Measurements from ENCODE around the gene PRAME. TPM values are rescaled to one million over a fixed set of nuclear protein-coding genes. Genes with fewer than 3 reads are reported as not detected.
A peak's percentile ranks its signal among the peaks of the same experiment; 100 is the strongest.

PRAME gene
- total RNA-seq, 1 donor = 0.36 TPM

GRCh38 chr22:22556995-22557925 is 1.8 kb downstream of the PRAME start:
- Histone ChIP-seq H3K79me2 (ENCODE audit: insufficient read depth, low read length) (no peaks in the 10 kb centered on the region), H3K27ac (ENCODE audit: low read depth, low read length) (no peak overlapping the region), H3K4me2 (ENCODE audit: insufficient read depth, low read length) (no peak overlapping the region), H2AFZ (ENCODE audit: low read length) (no peak overlapping the region), H3K4me3 (ENCODE audit: insufficient read depth, low read length) (no peak overlapping the region), H3K27me3 (ENCODE audit: insufficient read depth, low read length) (no peaks in the 10 kb centered on the region), H3K9me3 (ENCODE audit: low read depth, low read length) (no peaks in the 10 kb centered on the region), H3K4me1 (ENCODE audit: insufficient read depth, low read length) (no peaks in the 10 kb centered on the region), H3K36me3 (ENCODE audit: insufficient read depth, low read length) (no peaks in the 10 kb centered on the region), H4K20me1 (ENCODE audit: insufficient read depth, low read length) (no peaks in the 10 kb centered on the region)
- TF ChIP-seq CTCF (IDR thresholded peaks at IDR 0.05; ENCODE audit: extremely low read depth, low read depth, low read length) = no peak
- peak; percentile 61 for DNase-seq (ENCODE audit: insufficient read length, low spot score, missing footprints)

GRCh38 chr22:22556578-22556977 is 2.5 kb downstream of the PRAME start:
- H3K27me3 ChIP-seq (ENCODE audit: insufficient read depth, low read length) = no peaks in the 10 kb centered on the region
- no peak overlapping the region for H3K4me2 ChIP-seq (ENCODE audit: insufficient read depth, low read length)
- DNase-seq (ENCODE audit: insufficient read length, low spot score, missing footprints) = peak; percentile 66
- H3K36me3 ChIP-seq (ENCODE audit: insufficient read depth, low read length) = no peaks in the 10 kb centered on the region
- no peaks in the 10 kb centered on the region for H3K4me1 ChIP-seq (ENCODE audit: insufficient read depth, low read length)
- no peaks in the 10 kb centered on the region for H3K9me3 ChIP-seq (ENCODE audit: low read depth, low read length)
- H4K20me1 ChIP-seq (ENCODE audit: insufficient read depth, low read length) = no peaks in the 10 kb centered on the region
- TF ChIP-seq CTCF (IDR thresholded peaks at IDR 0.05; ENCODE audit: extremely low read depth, low read depth, low read length) = no peak
- H3K27ac ChIP-seq (ENCODE audit: low read depth, low read length) = no peak overlapping the region
- no peaks in the 10 kb centered on the region for H3K79me2 ChIP-seq (ENCODE audit: insufficient read depth, low read length)
- H2AFZ ChIP-seq (ENCODE audit: low read length) = no peak overlapping the region
- H3K4me3 ChIP-seq (ENCODE audit: insufficient read depth, low read length) = no peak overlapping the region

- Histone ChIP-seq H3K4me2 (ENCODE audit: insufficient read depth, low read length) (no peak overlapping the region), H3K79me2 (ENCODE audit: insufficient read depth, low read length) (no peaks in the 10 kb centered on the region), H2AFZ (ENCODE audit: low read length) (no peak overlapping the region), H3K27ac (ENCODE audit: low read depth, low read length) (no peak overlapping the region), H3K4me3 (ENCODE audit: insufficient read depth, low read length) (no peak overlapping the region), H3K27me3 (ENCODE audit: insufficient read depth, low read length) (no peaks in the 10 kb centered on the region), H3K4me1 (ENCODE audit: insufficient read depth, low read length) (no peaks in the 10 kb centered on the region), H4K20me1 (ENCODE audit: insufficient read depth, low read length) (no peaks in the 10 kb centered on the region), H3K36me3 (ENCODE audit: insufficient read depth, low read length) (no peaks in the 10 kb centered on the region), H3K9me3 (ENCODE audit: low read depth, low read length) (no peaks in the 10 kb centered on the region)
- peak; percentile 58 for DNase-seq (ENCODE audit: insufficient read length, low spot score, missing footprints)
- no peak for TF ChIP-seq CTCF (IDR thresholded peaks at IDR 0.05; ENCODE audit: extremely low read depth, low read depth, low read length)
These were observed 3.5 kb downstream of the PRAME start for GRCh38 chr22:22555596-22555995.

- Histone ChIP-seq H3K36me3 (ENCODE audit: insufficient read depth, low read length) (no peaks in the 10 kb centered on the region), H3K4me2 (ENCODE audit: insufficient read depth, low read length) (no peak overlapping the region)
These were observed 4.3 kb downstream of the PRAME start for GRCh38 chr22:22554587-22555284.

More at GRCh38 chr22:22554587-22555284, 4.3 kb downstream of the PRAME start:
- H3K79me2 ChIP-seq (ENCODE audit: insufficient read depth, low read length) = no peaks in the 10 kb centered on the region
- no peak for TF ChIP-seq CTCF (IDR thresholded peaks at IDR 0.05; ENCODE audit: extremely low read depth, low read depth, low read length)
- H3K4me3 ChIP-seq (ENCODE audit: insufficient read depth, low read length) = no peak overlapping the region
- H3K27me3 ChIP-seq (ENCODE audit: insufficient read depth, low read length) = no peaks in the 10 kb centered on the region
- no peaks in the 10 kb centered on the region for H4K20me1 ChIP-seq (ENCODE audit: insufficient read depth, low read length)
- H2AFZ ChIP-seq (ENCODE audit: low read length) = no peak overlapping the region
- H3K27ac ChIP-seq (ENCODE audit: low read depth, low read length) = no peak overlapping the region
- no peaks in the 10 kb centered on the region for H3K9me3 ChIP-seq (ENCODE audit: low read depth, low read length)
- DNase-seq (ENCODE audit: insufficient read length, low spot score, missing footprints) = peak; percentile 73
- H3K4me1 ChIP-seq (ENCODE audit: insufficient read depth, low read length) = no peaks in the 10 kb centered on the region
